HG03432 (cell line): ENCODE results near the gene CHAF1A.

Experiments
- ATAC-seq: cut with Tn5 transposase; IDR thresholded peaks from one replicate; pipeline ENCODE4 v1.9.1; 2021; ENCODE audit warnings: mild to moderate bottlenecking, moderate library complexity; ENCODE audit not compliant: unreplicated experiment

CHAF1A gene

DNA sequence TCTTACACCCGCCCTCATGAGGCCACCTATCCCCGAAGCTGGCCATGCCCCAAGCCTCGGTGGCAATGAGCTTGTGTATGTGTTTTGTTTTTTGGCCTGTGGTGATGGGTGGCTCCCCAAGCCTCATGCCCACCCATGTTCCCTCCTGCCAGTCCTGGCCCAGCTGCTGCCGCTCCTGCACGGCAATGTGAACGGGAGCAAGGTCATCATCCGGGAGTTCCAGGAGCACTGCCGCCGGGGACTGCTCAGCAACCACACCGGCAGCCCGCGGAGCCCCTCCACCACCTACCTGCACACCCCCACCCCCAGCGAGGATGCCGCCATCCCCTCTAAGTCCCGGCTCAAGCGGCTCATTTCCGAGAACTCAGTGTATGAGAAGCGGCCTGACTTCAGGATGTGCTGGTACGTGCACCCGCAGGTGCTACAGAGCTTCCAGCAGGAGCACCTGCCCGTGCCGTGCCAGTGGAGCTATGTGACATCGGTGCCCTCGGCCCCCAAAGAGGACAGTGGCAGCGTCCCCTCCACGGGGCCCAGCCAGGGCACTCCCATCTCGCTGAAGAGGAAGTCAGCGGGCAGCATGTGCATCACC is 30.6 kb downstream of the CHAF1A start:
- no peak for ATAC-seq

DNA sequence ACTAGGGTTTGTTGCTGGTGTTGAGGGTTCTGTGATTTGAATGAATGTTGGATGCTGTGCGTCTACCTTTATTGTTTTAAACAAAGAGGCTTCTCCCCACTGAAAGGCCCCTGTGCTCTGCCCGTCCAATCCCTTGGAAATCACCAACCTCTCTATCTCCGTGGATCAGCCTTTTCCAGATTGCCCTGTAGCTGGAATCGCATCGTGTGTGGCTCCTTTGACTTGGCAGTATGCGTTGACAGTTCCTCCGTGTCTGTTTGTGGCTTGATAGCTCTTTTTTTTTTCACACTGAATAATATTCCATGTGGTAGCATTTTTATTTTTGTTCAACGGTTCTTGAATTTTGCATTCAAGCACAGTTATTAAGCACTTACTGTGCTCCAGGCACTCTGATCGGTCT is 32.0 kb downstream of the CHAF1A start:
- no peak for ATAC-seq

DNA sequence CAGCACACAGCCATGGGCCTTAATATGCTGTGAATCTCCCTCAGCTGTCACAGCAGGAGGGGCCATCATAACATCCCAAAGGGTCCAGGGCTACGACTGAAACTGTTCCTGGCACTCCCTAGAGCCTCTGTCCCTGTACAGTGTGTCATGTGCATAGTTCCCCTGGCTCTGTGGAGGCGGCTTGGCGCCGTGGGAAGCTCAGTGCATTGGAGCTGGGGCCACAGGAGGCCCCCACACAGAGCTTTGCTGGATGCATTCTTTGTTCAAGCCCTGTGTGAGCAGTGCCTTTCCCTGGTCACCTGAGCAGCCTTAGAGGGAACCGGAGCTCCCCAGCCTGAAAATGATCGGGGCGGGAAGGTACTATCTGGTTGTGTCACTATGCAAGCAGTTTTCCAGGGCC is 33.8 kb downstream of the CHAF1A start:
- ATAC-seq = no peak

DNA sequence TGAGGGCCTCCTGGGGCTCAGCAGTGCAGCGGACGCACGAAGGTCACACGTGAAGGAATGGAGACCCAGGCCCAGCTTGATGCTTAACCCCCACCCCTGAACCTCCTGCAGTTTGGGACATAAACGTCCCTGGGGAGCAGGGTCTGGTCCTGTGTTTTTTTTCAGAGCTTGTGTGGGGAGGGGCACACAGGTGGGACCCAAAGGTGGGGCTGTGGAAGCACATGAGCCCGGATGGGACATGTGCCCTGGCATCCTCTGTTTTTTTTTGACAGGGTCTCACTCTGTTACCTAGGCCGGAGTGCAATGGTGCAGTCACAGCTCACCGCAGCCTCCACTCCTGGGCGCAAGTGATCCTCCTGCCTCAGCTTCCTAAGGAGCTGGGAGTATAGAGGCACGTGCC is 34.7 kb downstream of the CHAF1A start:
- ATAC-seq = no peak

DNA sequence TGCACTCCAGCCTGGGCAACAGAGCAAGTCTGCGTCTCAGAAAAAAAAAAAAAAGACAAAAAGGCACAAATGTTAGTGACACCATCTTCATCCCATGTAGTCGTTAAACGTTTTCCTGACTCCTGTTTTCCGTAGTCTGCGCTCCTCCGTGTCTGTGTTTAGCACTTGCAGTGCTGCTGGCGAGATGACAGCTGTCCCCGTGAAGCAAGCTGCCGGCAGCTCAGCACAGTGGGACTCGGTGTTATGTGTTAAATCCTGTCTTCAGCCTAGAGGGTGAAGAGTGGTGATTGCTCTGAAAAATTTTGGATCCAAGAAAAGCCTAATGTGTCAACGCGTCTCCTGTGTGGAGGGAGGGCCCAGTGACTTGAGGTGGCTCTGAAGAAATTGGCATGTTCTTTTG is 36.8 kb downstream of the CHAF1A start:
- ATAC-seq = no peak

DNA sequence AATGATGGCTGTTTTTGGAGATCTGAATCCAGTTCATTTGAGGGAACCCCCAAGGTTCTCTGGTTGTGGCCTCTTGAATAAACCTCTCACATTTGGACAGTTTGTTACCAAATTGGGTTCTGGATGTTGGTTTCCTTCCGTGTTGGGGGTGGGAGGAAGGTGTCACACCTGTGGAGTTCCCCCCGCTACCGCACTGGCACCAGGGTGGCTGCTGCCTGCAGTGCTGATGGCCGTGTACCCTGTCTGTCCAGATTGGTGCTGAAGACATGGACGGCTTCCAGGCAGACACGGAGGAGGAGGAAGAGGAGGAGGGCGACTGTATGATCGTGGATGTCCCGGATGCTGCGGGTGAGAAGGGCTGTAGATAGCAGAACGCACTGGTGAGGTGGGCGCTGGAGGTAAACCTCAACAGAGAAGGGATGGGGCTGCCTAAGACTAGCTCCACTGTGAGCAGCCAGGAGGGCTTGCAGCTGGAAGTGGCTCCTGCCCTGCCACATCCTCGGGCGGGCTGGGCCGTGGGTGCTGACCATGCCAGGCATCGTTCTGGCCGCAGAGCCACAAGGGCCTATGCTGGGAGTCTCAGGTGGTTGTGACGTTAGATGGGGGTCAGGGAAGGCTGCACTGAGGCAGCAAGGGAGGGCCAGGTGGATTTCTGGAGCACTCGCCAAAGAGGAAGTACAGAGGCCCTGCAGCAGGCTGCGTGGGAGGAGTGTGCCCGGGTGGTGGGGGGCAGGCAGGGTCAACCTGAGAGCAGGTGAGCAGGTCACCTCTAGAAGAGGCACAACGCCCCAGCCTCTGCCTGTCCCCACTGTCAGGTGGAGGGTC is 39.8 kb downstream of the CHAF1A start:
- no peak for ATAC-seq

DNA sequence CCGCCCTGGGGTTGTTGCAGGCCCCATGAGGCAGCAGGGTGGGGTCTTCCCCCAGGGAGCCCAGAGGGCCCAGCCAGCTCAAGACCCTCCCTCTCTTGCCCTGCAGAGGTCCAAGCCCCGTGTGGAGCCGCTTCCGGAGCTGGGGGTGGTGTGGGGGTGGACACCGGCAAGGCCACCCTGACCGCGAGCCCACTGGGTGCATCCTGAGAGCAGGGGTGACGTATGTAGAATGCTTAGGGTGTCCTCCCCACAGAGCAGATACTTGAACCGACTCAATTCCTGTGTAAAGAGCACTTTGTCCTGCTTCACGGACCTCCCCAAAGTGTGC is 40.3 kb downstream of the CHAF1A start:
- no peak for ATAC-seq

DNA sequence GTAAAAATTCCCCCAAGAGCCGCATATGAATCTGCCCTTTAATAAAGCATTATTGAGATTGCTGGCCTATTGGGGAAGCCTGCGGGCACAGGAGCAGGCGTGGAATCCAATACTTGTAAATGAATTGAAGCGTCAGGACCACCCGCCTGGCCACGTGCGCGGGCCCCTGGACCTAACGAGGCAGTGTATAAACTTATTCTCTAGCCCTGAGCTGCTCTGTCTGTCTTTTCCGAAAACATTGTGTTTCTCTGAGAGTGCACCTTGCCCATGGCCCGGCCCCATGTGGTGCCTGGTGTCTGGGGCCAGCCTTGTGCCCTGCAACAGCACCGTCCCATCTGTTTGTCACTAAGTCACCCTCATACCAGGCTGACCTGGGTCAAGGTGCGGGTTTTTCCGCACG is 40.7 kb downstream of the CHAF1A start:
- no peak for ATAC-seq

DNA sequence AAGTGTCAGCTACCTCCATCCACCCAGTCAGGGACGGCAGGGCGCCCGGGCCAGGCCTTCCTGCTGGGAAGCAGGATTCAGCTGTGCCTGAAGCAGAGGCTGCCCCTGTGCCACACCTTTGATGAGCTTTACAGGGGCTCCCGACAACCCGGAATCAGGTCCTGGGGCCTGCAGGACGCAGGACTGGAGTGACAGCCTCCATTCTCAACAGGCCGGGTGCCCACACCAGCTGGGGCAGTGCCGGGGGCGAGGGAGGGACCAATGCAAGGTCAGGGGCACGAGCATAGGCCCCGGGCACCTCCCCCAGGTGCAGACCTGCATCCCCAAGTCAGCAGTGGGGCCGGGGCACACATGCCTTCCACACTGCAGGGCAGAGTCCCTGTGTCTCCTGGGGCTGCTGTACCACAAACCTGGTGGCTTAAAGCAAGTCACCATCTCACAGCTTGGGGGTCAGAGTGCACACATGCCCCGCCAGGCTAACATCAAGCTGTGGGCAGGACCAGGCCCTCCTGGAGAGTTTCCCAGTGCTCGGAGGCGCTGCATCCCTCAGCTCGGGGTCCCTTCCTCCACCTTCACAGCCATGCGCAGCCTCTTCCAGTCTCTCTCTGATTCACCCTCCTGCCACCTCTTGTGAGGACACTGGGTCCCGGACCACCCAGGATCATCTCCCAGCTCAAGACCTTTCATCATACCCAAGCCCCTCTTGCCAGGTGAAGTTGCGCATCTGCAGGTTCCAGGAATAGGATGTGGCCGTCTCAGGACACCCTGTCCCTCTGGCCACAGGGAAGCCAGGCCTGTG is 41.7 kb downstream of the CHAF1A start:
- no peak for ATAC-seq

DNA sequence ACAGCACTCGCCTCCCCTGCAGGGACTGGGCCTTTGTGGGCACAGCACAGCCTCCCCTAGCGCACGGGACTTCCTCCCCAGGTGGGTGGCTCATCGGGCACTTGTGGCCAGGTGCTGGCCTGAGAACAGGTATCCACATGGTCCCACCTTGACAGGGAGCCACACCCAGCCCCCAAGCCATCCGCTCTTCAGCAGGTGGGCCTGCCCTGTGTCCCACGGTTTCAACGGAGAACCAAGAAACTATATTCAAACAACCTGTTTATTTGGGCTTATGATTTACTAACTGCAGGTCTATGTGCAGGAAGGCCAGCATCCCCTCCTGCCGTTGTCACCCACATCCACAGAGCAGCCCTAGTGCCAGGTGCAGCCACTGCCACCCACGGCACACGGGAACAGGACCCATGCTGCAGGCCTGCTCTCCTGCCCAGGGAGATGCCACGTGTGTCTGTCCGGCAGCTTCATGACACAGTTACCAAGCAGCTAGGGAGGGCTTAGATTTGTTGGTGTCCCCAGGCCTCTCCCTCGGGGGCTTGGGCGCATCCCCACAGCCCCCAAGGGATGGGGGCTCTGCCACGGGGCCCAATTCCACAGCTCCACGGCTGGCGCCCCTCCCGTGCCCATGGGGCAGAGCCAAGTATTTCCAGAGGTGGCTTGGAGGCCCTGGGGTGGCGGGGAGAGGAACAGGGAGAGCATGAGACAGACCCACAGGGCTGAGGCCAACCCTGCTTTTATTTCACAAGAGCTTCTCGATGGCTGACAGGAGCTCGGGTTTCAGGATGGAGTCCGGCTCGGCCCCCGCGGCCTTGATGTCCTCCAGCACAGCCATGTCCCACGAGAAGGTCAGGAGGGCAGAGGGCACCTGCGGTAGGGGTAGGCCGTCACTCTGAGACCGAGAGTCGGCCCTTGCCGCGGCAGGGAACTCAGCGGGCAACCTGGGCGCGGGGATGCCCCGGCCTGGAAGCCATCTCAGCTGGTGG is 42.6 kb downstream of the CHAF1A start:
- no peak for ATAC-seq

DNA sequence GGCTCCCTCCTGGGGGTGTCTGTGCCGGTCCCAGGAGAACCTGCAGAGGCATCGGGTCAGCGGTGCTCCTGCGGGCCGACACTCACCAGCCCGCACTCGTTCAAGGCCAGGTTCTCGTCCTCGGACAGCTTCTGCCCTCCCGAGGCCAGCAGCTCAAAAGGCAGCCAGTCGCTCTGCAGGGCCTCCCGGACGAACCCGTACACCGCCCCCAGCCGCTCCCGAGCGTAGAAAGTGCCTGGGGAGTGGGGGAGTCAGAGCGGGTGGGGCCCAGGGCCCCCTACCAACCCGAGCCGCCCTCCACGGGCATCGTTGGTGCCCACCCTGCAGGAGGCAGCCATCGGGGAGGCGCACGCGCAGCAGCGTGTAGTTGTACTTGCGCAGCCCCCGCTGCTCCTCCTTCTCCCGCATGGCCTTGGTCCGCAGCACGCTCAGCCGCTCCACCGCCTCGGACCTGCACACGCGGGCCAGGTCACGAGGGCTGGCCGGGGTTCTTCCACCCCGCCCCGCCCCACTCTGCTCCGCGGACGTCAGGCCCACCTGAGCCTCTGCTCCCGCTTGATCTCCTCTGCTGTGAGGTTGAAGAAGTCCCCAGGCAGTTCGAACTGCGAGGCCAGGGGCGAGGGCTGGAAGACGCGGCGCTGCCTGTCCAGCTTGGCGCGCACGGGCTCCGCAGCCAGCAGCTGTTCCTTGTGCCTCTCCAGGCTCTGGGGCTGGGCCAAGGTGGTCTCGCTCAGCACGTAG is 43.7 kb downstream of the CHAF1A start:
- no peak for ATAC-seq

DNA sequence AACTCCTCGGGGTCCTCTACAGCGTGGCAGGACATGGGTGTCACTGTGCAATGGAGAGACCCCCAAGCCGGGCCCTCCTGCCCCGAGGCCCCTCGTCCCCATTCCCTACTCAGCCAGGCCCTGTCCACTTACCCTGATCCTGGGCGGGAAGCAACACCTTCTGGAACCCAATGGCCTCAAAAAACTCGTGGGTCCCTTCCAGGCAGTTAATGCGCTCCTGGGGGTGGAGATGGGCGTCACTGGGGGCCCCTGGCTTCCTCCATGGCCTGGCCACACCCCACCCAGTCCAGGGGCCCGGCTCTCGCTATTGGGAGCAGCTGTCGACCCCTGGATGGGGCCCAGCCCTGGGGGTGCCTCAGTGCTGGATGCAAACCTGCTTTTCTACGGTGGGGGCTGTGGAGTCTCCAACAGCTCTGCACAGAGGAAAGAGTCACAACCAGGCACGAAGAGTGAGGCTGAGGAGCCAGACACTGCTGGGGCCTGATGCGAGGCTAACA is 44.3 kb downstream of the CHAF1A start:
- no peak for ATAC-seq

DNA sequence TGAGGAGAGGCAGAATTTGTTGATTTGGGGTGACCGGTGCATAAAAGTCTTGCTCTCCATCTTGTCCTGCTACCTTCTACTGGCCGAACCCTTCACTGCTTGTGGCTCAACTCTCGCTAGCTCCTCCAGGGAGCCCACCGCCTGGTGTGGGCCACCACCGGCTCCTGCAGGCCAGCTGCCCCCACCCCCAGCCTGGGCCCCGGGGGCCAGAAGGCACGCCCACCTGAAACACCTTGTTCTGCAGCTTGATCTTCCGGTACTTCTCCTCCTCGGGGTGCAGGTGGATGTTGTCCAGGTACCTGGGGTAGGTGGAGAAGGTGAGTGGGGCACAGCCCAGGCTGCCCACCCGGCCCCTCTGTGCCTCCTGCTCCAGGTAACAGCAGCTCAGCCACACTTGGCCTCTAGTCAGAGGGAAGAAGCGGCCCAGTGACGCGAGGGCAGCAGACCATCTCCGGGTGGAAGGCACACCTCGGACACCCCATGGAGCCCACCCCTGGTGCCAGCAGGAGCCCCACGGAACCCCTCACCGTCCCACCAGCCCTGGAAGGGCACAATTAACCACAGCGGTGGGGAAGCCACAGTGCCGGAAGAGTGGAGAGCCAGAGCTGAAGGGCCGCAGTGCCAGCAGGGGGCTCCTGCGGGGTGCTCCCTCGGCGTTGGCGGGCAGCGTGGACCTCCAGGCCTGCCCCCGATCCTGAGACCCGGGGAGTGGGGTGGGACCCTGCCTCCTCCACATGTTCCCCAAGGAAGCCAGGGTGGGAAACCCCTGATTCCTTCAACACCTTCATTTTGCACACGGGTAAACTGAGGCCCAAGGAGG is 45.1 kb downstream of the CHAF1A start:
- no peak for ATAC-seq

DNA sequence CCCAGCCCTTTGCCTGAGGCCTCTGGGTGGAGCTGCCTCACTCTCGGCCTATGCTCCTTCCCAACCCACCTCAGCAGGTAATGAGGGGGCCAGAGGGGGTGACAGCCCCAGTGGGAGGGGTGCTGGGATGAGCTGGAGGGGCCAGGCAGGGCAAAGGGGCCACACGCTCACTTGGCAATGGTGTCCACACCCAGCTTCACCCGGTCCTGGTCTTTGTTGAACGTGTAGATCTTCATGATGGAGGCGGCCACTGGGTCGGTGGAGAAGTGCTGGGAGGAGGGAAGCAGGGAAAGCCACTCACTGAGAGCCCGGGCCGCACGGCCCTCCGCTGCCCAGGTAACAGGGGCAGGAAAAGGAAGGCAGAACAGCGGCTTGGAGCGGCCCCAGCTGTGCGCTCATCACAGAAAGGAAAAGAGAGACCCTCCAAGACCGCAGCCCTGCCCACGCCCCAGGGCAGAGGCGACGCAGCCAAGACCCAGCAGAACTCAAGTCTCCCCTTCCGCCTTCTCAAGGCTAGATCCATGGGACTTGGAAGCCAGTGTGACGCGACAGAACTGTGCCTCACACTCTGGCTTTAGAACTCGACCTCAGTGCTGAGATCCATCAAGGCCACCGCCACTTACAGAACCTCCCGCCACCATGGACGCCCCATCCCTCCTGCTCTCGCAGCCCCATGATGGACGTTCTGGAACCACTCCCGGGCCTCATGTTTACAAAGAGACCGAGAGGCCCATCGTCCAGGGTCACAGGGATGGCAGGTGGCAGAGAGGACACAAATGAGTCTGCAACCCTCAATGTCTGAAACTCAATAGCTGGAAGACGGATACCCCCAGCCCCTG is 45.9 kb downstream of the CHAF1A start:
- no peak for ATAC-seq

DNA sequence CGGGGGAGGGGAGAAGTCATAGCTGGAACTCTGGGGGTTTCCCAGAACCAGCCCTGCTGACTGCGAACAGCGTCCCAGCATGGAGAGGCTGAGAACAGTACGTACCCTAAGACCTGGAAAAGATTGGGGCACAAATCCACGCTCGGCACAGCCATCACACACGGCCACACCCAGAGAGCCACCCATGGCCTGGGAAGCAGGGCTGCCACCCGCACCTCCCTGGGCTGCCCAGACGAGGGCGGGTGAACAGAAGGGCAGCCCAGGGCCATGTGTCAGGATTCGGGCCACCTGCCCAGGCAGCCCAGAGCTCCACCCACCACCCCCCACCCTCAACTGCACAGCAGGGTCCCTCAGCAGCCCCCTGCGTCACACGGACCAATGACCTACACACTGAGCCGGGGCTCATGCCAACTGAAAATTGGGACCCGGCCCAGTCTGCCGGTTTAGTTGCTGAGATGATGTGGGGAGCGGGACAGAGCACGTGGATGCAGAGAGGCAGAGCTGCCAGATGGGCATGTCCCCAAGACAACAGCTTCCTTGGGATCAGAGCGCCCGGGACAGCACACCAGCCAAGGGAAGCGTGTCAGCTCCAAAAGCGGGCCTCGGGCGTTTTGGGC is 46.7 kb downstream of the CHAF1A start:
- ATAC-seq = no peak

DNA sequence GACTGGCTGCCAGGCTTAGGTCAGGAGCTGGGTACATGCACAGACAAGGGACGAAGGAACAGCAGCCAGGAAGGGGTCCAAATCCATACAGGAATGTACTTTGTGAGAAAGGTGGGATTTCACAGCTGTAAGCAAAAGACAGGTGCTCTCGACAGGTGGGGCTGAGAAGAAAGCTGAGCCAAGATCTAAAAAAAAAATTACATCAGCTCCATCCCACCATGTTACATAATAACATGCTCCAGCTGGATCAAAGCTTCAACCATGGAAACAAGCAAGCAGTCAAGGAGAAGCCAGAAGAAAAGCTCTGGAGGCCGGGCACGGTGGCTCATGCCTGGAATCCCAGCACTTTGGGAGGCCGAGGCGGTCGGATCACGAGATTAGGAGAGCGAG is 47.2 kb downstream of the CHAF1A start:
- no peak for ATAC-seq

DNA sequence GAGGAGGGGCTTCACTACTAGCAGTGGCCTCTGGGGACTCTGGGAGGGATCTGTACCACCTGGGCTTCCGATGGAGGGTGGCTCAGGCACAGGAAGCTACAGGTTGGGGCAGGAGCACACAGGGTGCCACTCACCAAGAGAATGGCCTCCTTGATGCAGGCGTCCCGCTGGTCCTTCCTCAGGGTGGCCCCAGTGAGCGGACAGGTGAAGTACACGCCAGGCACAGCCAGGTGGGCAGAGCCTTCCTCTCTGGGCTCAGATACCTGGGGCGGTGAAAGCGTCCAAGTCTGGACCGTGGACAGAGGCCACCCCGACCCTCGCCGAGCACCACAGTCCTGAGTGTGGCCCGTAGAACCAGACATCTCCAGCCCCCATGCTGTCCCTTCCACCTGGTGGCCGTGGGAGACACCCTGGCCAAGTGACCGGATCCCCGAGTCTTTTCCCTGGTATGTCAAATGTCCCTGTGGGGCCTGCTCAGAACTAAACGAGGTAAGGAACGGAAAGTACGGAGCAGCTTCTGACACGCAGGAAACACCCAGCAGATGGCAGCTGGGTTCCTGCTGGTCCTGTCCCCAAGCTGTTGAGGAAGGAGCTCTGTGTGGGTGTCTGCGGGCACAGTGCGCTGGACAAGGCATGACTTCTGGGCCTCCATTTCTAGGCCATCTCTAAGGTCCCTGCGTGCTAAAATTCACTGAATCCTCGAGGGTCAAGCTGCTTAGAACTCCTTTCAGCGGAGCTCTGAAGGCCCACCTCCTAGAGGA is 50.0 kb downstream of the CHAF1A start:
- ATAC-seq = no peak
